Stimulated activated CD8-positive, alpha-beta memory T cell treated with anti-CD3 and anti-CD28 coated beads, Interleukin-7, amount 100 ng/mL, for 48 hours (primary cell): ENCODE measurements around the gene ALDH8A1.
A peak's percentile ranks its signal among the peaks of the same experiment; 100 is the strongest.
"Not testable (repeated sequence)": the region's sequence is repeated elsewhere in the genome, so short reads cannot be mapped to it uniquely, and the experiment has no call there.

Experiments
- DNase-seq, 2 donors: peaks; one replicate each; pipeline ENCODE4 v3.0.0-alpha.2; 2020; ENCODE audit warnings: low read depth in 1 of 2; ENCODE audit errors: extremely low read depth in 1 of 2

The ALDH8A1 gene

GRCh38 chr6:134920422-134920821 is 29.5 kb downstream of the ALDH8A1 start:
- DNase-seq = no peak

GRCh38 chr6:134918418-134918961 is 31.4 kb downstream of the ALDH8A1 start:
- no peak for DNase-seq

- no peak for DNase-seq
These were observed 38.4 kb downstream of the ALDH8A1 start for GRCh38 chr6:134911547-134911946.

GRCh38 chr6:134910593-134910935 is 39.3 kb downstream of the ALDH8A1 start:
- DNase-seq = no peak

- no peak for DNase-seq
These were observed 40.0 kb downstream of the ALDH8A1 start for GRCh38 chr6:134909701-134910592.

GRCh38 chr6:134908906-134909516 is 40.9 kb downstream of the ALDH8A1 start:
- peak in 1 of 2 donors; percentile 8 for DNase-seq

- not testable (repeated sequence) for DNase-seq
These were observed 45.2 kb downstream of the ALDH8A1 start for GRCh38 chr6:134904731-134905130.

- no peak for DNase-seq
These were observed 46.5 kb downstream of the ALDH8A1 start for GRCh38 chr6:134903448-134903847.

- DNase-seq = no peak
These were observed 47.0 kb downstream of the ALDH8A1 start for GRCh38 chr6:134902936-134903335.

GRCh38 chr6:134902074-134902861 is 47.6 kb downstream of the ALDH8A1 start:
- no peak for DNase-seq

GRCh38 chr6:134898575-134898974 is 51.3 kb downstream of the ALDH8A1 start:
- DNase-seq = no peak

- DNase-seq = not testable (repeated sequence)
These were observed 51.7 kb downstream of the ALDH8A1 start for GRCh38 chr6:134898166-134898565.

- DNase-seq = no peak
These were observed 53.0 kb downstream of the ALDH8A1 start for GRCh38 chr6:134896910-134897309.

- DNase-seq = no peak
These were observed 55.1 kb downstream of the ALDH8A1 start for GRCh38 chr6:134894800-134895199.

- no peak for DNase-seq
These were observed 57.5 kb downstream of the ALDH8A1 start for GRCh38 chr6:134892362-134892761.

GRCh38 chr6:134891633-134892032 is 58.3 kb downstream of the ALDH8A1 start:
- no peak for DNase-seq

- no peak for DNase-seq
These were observed 61.6 kb downstream of the ALDH8A1 start for GRCh38 chr6:134888316-134888715.

GRCh38 chr6:134884752-134885151 is 65.1 kb downstream of the ALDH8A1 start:
- no peak for DNase-seq

GRCh38 chr6:134883314-134883713 is 66.6 kb downstream of the ALDH8A1 start:
- DNase-seq = no peak

- DNase-seq = peak in 1 of 2 donors; percentile 5
These were observed 67.4 kb downstream of the ALDH8A1 start for GRCh38 chr6:134882426-134883038.
